Transverse colon (tissue), 4 donors: ENCODE data around the gene HSP90AA1.

Experiments
- CTCF ChIP-seq, 5 experiments: fragments of 200-600 bp in 3 of 5; fragments of 450-650 bp in 2 of 5; sonication (generic) in 3 of 5; IDR thresholded peaks; 1 replicate in 2 of 5; 2 replicates in 3 of 5; pipeline ENCODE4 v1.5.1; 2016 to 2017; ENCODE audit warnings: antibody characterized with exemption in 5 of 5, inconsistent platforms in 3 of 5, mild to moderate bottlenecking in 2 of 5, moderate library complexity in 1 of 5
- POLR2AphosphoS5 ChIP-seq, 3 donors: sonication (generic); formaldehyde crosslinking; IDR thresholded peaks; one replicate each; pipeline ENCODE4 v1.6.1; 2016; ENCODE audit warnings: antibody characterized with exemption in 3 of 3

- TF ChIP-seq POLR2AphosphoS5 (IDR thresholded peaks at IDR 0.05) (no peak), CTCF (IDR thresholded peaks at IDR 0.05) (no peak)
Observed at GRCh38 chr14:102086709-102086971, 204 bp downstream of the HSP90AA1 start.
